OCI-LY1 (cell line): Measurements from ENCODE around the gene DKK3.

Experiments
- H2AFZ ChIP-seq: fragments of 200-600 bp; sonication (generic), shearing (Covaris generic); 2 replicates; pipeline ENCODE4 v1.6.0; 2014; ENCODE audit warnings: antibody characterized with exemption, mild to moderate bottlenecking, low read length
- H3F3A ChIP-seq: fragments of 200-600 bp; sonication (generic), shearing (Covaris generic); 2 replicates; pipeline ENCODE4 v1.6.0; 2014; ENCODE audit warnings: mild to moderate bottlenecking, antibody characterized with exemption, low read length, moderate library complexity; ENCODE audit not compliant: insufficient read depth
- H3K27ac ChIP-seq: fragments of 200-600 bp; sonication (generic); 2 replicates; pipeline ENCODE4 v1.5.1; 2014; ENCODE audit warnings: low read length, mixed run types, mild to moderate bottlenecking, low read depth; ENCODE audit not compliant: poor library complexity, severe bottlenecking
- H3K27me3 ChIP-seq: fragments of 200-600 bp; sonication (generic); 2 replicates; pipeline ENCODE4 v1.6.0; 2014; ENCODE audit warnings: antibody characterized with exemption, mild to moderate bottlenecking, low read length, moderate library complexity; ENCODE audit not compliant: insufficient read depth
- H3K36me3 ChIP-seq: fragments of 200-600 bp; sonication (generic); 2 replicates; pipeline ENCODE4 v1.6.1; 2014; ENCODE audit warnings: mild to moderate bottlenecking, antibody characterized with exemption, low read length, moderate library complexity, mixed read lengths; ENCODE audit not compliant: insufficient read depth
- H3K4me1 ChIP-seq: fragments of 200-600 bp; sonication (generic); 2 replicates; pipeline ENCODE4 v1.5.1; 2014; ENCODE audit warnings: mild to moderate bottlenecking, low read length, moderate library complexity; ENCODE audit not compliant: insufficient read depth, severe bottlenecking
- H3K4me2 ChIP-seq: fragments of 200-600 bp; sonication (generic), shearing (Covaris generic); 2 replicates; pipeline ENCODE4 v1.6.1; 2014; ENCODE audit warnings: low read length
- H3K4me3 ChIP-seq: fragments of 200-600 bp; sonication (generic); 2 replicates; pipeline ENCODE4 v1.5.1; 2014; ENCODE audit warnings: low read length, low read depth, mild to moderate bottlenecking, mixed read lengths; ENCODE audit not compliant: poor library complexity, severe bottlenecking
- H3K79me2 ChIP-seq: fragments of 200-600 bp; shearing (Covaris generic); 2 replicates; pipeline ENCODE4 v1.6.1; 2016; ENCODE audit warnings: mixed run types, low read length, mixed read lengths; ENCODE audit not compliant: insufficient read depth
- H3K9ac ChIP-seq: fragments of 200-600 bp; sonication (generic), shearing (Covaris generic); 2 replicates; pipeline ENCODE4 v1.6.1; 2014; ENCODE audit warnings: mild to moderate bottlenecking, low read length, mixed read lengths
- H3K9me2 ChIP-seq: fragments of 200-600 bp; sonication (generic), shearing (Covaris generic); 2 replicates; pipeline ENCODE4 v1.6.1; 2014; ENCODE audit warnings: low read depth, mild to moderate bottlenecking, low read length, mixed read lengths
- H3K9me3 ChIP-seq: fragments of 200-600 bp; shearing (Covaris generic); 2 replicates; pipeline ENCODE4 v1.6.1; 2014; ENCODE audit warnings: low read length, mixed read lengths
- H4K20me1 ChIP-seq: fragments of 200-600 bp; sonication (generic), shearing (Covaris generic); 2 replicates; pipeline ENCODE4 v1.6.0; 2016; ENCODE audit warnings: mild to moderate bottlenecking, low read length; ENCODE audit not compliant: insufficient read depth
- CTCF ChIP-seq: fragments of 200-600 bp; sonication (generic), shearing (Covaris generic); IDR thresholded peaks from 2 replicates; pipeline ENCODE4 v1.5.1; 2017; ENCODE audit warnings: mild to moderate bottlenecking, antibody characterized with exemption, low read length, moderate library complexity, mixed read lengths
- EZH2 ChIP-seq: fragments of 200-600 bp; sonication (generic), shearing (Covaris generic); IDR thresholded peaks from 2 replicates; pipeline ENCODE4 v1.8.0; 2017; ENCODE audit warnings: borderline replicate concordance, mixed run types, mild to moderate bottlenecking, antibody characterized with exemption, low read length, moderate library complexity, mixed read lengths

DKK3 gene

GRCh38 chr11:12050470-12051286 lies 42.3 kb upstream of the DKK3 start:
- Histone ChIP-seq H3K36me3 (no peaks in the 10 kb centered on the region), H2AFZ (no peak overlapping the region), H4K20me1 (no peaks in the 10 kb centered on the region), H3K9me2 (no peaks in the 10 kb centered on the region), H3K27ac (no peak overlapping the region), H3K79me2 (no peaks in the 10 kb centered on the region), H3K9ac (no peak overlapping the region), H3K4me1 (no peaks in the 10 kb centered on the region), H3K4me2 (no peak overlapping the region), H3K4me3 (no peak overlapping the region), H3F3A (no peaks in the 10 kb centered on the region), H3K9me3 (no peaks in the 10 kb centered on the region), H3K27me3 (no peaks in the 10 kb centered on the region; the same call in 1 of the 2 replicates)
- TF ChIP-seq CTCF = no peak

- Histone ChIP-seq H3K9me3 (no peaks in the 10 kb centered on the region), H3K36me3 (no peaks in the 10 kb centered on the region), H3F3A (no peaks in the 10 kb centered on the region), H4K20me1 (no peaks in the 10 kb centered on the region), H3K9ac (no peak overlapping the region), H3K4me2 (no peak overlapping the region), H3K9me2 (no peaks in the 10 kb centered on the region), H3K27ac (no peak overlapping the region), H3K27me3 (no peaks in the 10 kb centered on the region; the same call in 1 of the 2 replicates), H3K4me3 (no peak overlapping the region), H3K4me1 (no peaks in the 10 kb centered on the region), H3K79me2 (no peaks in the 10 kb centered on the region), H2AFZ (no peak overlapping the region)
- no peak for TF ChIP-seq EZH2
- TF ChIP-seq CTCF = no peak
Observed at GRCh38 chr11:12048936-12049790, 40.7 kb upstream of the DKK3 start.

- Histone ChIP-seq H3K4me1 (no peaks in the 10 kb centered on the region), H3K27me3 (no peaks in the 10 kb centered on the region; the same call in 1 of the 2 replicates), H3K36me3 (no peaks in the 10 kb centered on the region), H3K9me3 (no peaks in the 10 kb centered on the region), H3K9ac (no peak overlapping the region), H3K4me2 (no peak overlapping the region), H3K79me2 (no peaks in the 10 kb centered on the region), H4K20me1 (no peaks in the 10 kb centered on the region), H3K9me2 (no peaks in the 10 kb centered on the region), H2AFZ (no peak overlapping the region), H3K27ac (no peak overlapping the region), H3K4me3 (no peak overlapping the region), H3F3A (no peaks in the 10 kb centered on the region)
- TF ChIP-seq EZH2 (no peak), CTCF (no peak)
Observed at GRCh38 chr11:12046636-12047236, 38.3 kb upstream of the DKK3 start.
